ENCODE data around the gene ZCCHC9. TPM values are rescaled to one million over a fixed set of nuclear protein-coding genes. Genes with fewer than 3 reads are reported as not detected.

The ZCCHC9 gene
- total and polyA plus RNA-seq, 2 of the 4 experiments (the other 2 are of a cell fraction): 20.4 to 24.6 TPM

- Histone ChIP-seq H2BK5ac (ENCODE audit: low read depth, low read length, poor library complexity, severe bottlenecking) (no peak overlapping the region), H3K9me3 (ENCODE audit: control insufficient read depth, insufficient read depth, low read length) (no peaks in the 10 kb centered on the region), H4K8ac (ENCODE audit: low read depth in 2 of 2, low read length in 2 of 2) (no peak overlapping the region), H4K5ac (ENCODE audit: low read depth, low read length) (no peak overlapping the region), H3K4me1 (ENCODE audit: control insufficient read depth, insufficient read depth, low read length) (no peaks in the 10 kb centered on the region; the same call in 1 of the 2 replicates), H2BK20ac (ENCODE audit: low read depth, low read length) (no peak overlapping the region), H3K9ac (ENCODE audit: low read depth, low read length) (no peak overlapping the region), H2AK5ac (ENCODE audit: low read depth, low read length) (no peak overlapping the region), H3K18ac (ENCODE audit: low read depth, low read length) (no peak overlapping the region), H3K23ac (ENCODE audit: low read depth, low read length) (no peak overlapping the region), H3K4me3 (ENCODE audit: insufficient read depth, low read depth, low read length) (no peak overlapping the region), H2BK15ac (ENCODE audit: low read depth, low read length) (no peak overlapping the region), H2BK120ac (ENCODE audit: low read depth, low read length) (no peak overlapping the region), H3K4me2 (ENCODE audit: low read depth, low read length) (no peak overlapping the region), H3K27ac (ENCODE audit: insufficient read depth, low read length) (no peak overlapping the region), H4K91ac (ENCODE audit: insufficient read depth, low read depth, low read length) (no peak overlapping the region), H2AFZ (replicated peaks; ENCODE audit: low read length, poor library complexity) (no peak overlapping the region), H3K56ac (ENCODE audit: extremely low read depth, insufficient read depth, low read length) (no peak overlapping the region), H3K4ac (ENCODE audit: low read depth, low read length) (no peak overlapping the region), H3K14ac (replicated peaks; ENCODE audit: low read depth, low read length) (no peak overlapping the region), H2AK9ac (replicated peaks; ENCODE audit: low read depth, low read length, poor library complexity) (no peak overlapping the region), H3K9me1 (ENCODE audit: insufficient read depth, low read length) (no peaks in the 10 kb centered on the region), H4K20me1 (ENCODE audit: insufficient read depth, low read length) (no peaks in the 10 kb centered on the region), H3K27me3 (ENCODE audit: control insufficient read depth, insufficient read depth, low read length) (peaks cover 3% of the 10 kb centered on the region; the same call in 1 of the 2 replicates), H3K79me1 (ENCODE audit: low read depth in 1 of 2, low read length in 2 of 2) (no peaks in the 10 kb centered on the region), H3K36me3 (ENCODE audit: control insufficient read depth, insufficient read depth, low read length) (no peaks in the 10 kb centered on the region)
- DNase-seq (no peak), ATAC-seq (ENCODE audit: low read depth) (no peak)
- in situ Hi-C loops (cut with MboI; ENCODE audit: low sequenced_read_pairs) (no loop called here), intact Hi-C loops (cut with micrococcal nuclease) (no loop called here), dilution Hi-C loops (cut with HindIII; ENCODE audit: low sequenced_read_pairs, unreplicated experiment) (no loop called here)
- BruUV-seq (replicated peaks): no TSS peak
- CTCF ChIA-PET: no interaction called here
- POLR2A ChIA-PET (ENCODE audit: unreplicated experiment): no interaction called here
- TF ChIP-seq POLR2A (IDR thresholded peaks at IDR 0.05; ENCODE audit: low read depth, low read length) (no peak), RFX5 (IDR thresholded peaks at IDR 0.05; ENCODE audit: low read depth, low read length) (no peak), NFE2L2 (IDR thresholded peaks at IDR 0.05; ENCODE audit: low read depth, low read length) (no peak), BHLHE40 (IDR thresholded peaks at IDR 0.05; ENCODE audit: low read depth, low read length) (no peak), RCOR1 (IDR thresholded peaks at IDR 0.05; ENCODE audit: insufficient replicate concordance, low read length) (no peak), MXI1 (IDR thresholded peaks at IDR 0.05; ENCODE audit: borderline replicate concordance, low read depth, low read length) (no peak), CHD1 (IDR thresholded peaks at IDR 0.05; ENCODE audit: low read depth, low read length) (no peak), SMC3 (IDR thresholded peaks at IDR 0.05; ENCODE audit: low read depth, low read length) (no peak), CTCF (conservative IDR thresholded peaks at IDR 0.05; ENCODE audit: low read depth, low read length) (no peak), FOS (IDR thresholded peaks at IDR 0.05; ENCODE audit: low read depth, low read length) (no peak), ELK1 (IDR thresholded peaks at IDR 0.05; ENCODE audit: borderline replicate concordance, low read depth, low read length) (no peak), CEBPB (IDR thresholded peaks at IDR 0.05; ENCODE audit: low read depth, low read length) (no peak), MAZ (IDR thresholded peaks at IDR 0.05; ENCODE audit: borderline replicate concordance, low read depth, low read length) (no peak)
- WGBS, 2 experiments (ENCODE audit: extremely low coverage in 2 of 2, insufficient read length in 1 of 2): no CpG with 5 or more reads among the region's 5 CpGs
These were observed 57.7 kb downstream of the ZCCHC9 start for GRCh38 chr5:81359108-81359507.

Measured in IMR-90 (cell line).